NOMO-1 treated with DMSO at 0.1 percent for 48 hours (cell line): ENCODE data around the gene PIP5K1B.

ENCODE experiments used
- DNase-seq: peaks from one replicate; lab custom pipeline; 2025; ENCODE audit not compliant: unreplicated experiment; lab: John Stamatoyannopoulos, UW

The PIP5K1B gene

GRCh38 chr9:68947842-68948569 is 243.0 kb downstream of the PIP5K1B start:
- no peak for DNase-seq

DNA sequence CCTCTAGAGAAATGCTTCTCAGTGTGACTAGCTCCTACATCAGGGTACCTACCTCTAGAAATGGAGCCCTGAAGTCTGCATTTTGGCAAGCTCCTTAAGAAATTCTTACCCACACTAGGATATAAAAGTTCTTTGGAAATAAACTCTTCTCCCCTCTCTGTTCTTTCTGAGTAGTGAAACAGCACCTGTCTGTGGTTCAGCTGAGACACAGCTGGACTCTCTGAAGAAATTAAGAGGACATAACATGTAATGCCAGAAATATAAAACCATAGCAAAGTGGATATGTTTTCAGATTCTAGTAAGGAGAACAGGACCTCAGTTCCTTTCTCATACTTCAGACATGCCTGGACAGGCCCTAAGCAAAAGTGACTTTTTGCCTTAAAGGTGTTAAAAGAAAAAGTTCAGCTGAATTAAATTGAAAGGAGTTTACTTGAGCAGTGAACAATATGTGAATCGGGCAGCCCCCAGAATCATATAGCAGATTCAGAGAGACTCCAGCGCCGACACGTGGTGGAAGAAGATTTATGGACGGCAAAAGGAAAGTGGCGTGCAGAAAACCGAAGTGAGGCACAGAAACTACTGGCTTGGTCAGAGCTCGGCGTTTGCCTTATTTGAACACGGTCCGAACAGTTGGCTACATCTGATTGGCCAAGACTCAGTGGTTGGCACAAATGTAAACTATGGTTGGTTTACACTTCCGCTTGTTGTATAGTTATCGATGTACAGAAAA is 244.4 kb downstream of the PIP5K1B start:
- DNase-seq: peak; percentile 39

DNA sequence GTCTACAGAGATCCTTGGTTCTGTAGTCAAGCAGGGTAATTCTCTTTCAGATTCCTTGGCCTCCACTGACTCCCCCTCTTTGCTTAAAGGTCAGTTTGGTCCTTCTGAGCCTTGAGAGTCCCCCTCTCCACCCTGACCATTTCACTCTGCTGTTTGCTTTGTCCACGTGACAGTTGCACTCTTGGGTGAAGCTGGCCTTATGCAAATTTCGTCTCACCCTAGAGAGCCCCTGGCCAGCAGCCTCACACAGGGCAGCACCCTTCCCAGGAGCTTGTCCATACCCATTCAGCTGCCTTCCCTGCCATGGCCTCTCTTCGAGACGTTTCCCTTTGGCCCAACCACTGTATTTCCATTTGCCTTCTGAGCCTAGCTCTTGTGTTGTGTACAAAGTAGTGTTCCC is 245.1 kb downstream of the PIP5K1B start:
- DNase-seq: no peak

- no peak for DNase-seq
Observed at GRCh38 chr9:68950689-68951088, 245.6 kb downstream of the PIP5K1B start.

GRCh38 chr9:68951879-68952659 is 247.0 kb downstream of the PIP5K1B start:
- DNase-seq: peak; percentile 64

DNA sequence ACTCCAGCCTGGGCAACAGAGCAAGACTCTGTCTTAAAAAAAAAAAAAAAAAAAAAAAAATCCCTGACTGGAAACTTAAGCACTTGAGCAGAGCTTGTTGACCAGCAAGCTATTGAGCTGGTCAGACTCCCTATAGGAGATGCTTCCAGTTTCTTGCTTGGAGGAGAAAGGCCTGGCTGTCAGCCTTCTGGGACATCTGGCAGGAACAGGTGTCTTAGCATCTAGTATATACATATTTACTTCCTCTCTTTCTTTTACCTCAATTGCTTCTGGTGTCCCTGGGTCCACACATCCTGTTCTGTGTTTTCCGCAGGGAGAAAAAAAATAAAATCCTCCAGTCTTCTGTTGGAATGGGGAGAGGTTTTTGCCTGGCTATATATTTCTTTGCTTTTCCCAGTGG is 248.7 kb downstream of the PIP5K1B start:
- DNase-seq: no peak

DNA sequence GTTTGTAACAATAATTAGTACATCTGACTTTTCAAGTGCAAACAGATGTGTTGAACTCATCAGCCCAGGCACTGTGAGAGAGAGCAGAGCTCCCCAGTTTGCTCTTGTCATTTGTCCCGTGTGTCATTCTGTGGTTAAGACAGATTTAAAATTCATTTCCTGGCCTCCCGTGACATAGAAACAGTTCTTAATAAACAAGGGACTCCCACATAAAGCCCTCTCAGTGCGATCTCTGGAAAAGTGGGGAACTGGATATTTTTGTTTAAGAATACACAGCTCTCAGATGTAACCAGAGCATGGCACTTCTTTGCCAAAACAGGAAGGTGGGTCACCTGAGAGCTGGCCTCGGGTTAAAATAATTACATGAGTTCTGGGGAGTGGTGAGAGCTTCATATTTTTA is 250.3 kb downstream of the PIP5K1B start:
- peak; percentile 2 for DNase-seq

- DNase-seq: no peak
Observed at GRCh38 chr9:68957479-68957878, 252.4 kb downstream of the PIP5K1B start.

DNA sequence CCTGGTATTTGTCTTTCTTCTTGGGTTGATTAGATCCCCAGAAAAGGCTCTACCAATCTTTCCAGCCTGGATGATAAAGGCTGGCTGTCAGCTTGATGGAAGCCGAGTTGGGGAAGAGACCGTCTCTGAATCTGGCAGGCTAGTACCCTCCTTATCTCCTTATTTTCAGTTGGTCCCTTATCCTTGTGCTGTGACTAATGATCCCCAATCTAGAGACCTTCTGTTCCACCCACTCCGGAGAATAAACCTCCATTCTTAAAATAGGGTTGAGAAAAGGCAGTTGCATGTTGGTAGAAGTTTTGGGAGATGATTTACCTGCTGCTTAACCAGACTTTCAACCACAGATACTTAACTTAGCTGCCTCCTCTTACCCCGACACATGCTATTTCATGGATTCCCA is 256.5 kb downstream of the PIP5K1B start:
- DNase-seq: no peak

DNA sequence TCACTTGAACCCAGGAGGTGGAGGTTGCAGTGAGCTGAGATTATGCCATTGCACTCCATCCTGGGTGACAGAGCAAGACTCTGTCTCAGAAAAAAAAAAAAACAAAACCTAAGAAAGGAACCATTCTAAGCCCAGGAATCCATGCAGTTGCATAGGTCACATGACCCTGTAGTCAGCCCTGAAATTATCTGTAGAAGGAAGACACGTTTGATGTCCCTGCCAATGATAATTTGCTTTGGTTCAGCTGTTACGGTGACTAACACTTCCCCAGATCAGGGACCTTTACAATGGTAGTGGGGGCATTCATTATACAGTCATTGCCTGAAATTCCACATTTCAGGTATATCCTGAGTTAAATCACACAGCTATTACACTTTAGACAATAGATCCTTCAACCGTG is 258.4 kb downstream of the PIP5K1B start:
- DNase-seq: no peak

DNA sequence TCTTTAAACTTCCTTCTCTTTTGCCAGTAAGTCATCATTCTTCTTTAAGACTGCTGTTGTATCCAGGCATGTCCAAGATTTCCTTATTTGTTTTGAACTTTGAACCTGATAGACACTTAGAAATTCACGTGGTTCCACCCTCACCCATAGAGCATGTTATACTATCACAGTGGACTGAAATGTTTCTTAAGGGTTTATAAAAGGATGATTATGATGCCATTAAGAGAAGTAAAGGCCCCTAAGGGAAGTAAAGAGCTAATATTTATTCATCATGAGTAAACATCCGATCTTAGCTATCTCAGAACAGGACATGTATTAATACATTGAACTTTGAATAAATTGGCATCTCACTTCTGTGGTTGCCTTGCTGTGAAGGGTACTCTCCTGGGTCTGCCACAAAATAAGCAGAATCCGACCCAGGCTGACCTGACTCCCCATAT is 259.1 kb downstream of the PIP5K1B start:
- no peak for DNase-seq

DNA sequence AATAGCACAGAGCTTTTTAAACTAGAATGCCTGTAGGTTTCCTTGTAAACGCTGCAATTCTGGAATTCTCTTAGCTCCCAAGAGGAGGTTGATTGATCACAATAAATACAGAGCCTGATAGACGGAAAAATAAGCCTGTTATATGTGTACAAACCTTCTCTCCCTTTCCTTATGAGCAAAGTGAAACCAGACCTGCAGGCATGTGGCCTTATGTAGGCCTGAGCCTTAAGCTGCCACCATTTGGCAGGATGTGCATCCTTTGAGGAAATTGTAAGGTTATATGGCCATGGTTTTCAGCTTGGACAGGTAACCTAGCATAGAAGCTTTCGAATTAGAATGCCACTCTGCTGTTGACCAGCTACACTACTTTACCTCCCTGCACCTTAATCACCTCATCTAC is 259.7 kb downstream of the PIP5K1B start:
- no peak for DNase-seq

- no peak for DNase-seq
Observed at GRCh38 chr9:68966496-68966944, 261.5 kb downstream of the PIP5K1B start.

GRCh38 chr9:68967800-68968199 is 262.8 kb downstream of the PIP5K1B start:
- no peak for DNase-seq

DNA sequence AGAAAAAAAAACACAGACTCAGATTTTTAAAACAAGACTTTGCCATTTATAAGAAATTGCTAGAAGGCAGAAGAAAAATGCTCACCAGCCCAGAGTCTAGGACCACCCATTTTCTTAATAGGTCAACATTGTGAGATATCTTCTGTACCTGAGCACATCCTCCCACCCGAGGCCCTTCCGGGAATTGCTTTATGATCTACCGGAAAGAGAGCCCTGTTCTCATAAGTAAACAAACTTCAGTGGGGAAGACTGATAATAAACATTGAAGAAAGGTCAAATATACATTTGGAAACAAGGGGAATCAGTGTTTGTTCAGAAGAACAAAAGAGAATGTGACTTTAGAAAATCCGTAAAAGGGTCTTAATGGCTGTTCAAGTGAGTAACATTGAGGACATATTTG is 264.5 kb downstream of the PIP5K1B start:
- DNase-seq: no peak

- DNase-seq: no peak
Observed at GRCh38 chr9:68970151-68970550, 265.1 kb downstream of the PIP5K1B start.

GRCh38 chr9:68973619-68974018 is 268.6 kb downstream of the PIP5K1B start:
- DNase-seq: no peak

DNA sequence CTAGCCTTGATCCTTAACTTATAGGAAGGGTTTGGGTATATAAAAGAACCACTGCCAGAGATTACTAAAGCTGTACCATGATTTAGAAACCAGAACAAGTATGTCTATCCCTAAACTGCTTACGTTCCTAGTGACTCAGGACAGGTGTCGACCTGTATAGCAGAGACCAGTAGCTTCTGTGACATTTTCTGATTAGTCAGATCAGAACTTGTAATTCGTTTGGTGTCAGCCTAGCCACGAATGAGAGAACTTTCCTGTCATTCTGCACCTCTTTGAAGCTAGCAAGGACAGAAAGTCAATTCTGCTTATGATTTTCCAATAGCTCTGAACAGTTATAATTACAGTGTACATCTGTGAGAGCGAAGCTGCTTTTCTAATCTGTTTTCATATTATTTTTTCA is 269.4 kb downstream of the PIP5K1B start:
- DNase-seq: no peak

DNA sequence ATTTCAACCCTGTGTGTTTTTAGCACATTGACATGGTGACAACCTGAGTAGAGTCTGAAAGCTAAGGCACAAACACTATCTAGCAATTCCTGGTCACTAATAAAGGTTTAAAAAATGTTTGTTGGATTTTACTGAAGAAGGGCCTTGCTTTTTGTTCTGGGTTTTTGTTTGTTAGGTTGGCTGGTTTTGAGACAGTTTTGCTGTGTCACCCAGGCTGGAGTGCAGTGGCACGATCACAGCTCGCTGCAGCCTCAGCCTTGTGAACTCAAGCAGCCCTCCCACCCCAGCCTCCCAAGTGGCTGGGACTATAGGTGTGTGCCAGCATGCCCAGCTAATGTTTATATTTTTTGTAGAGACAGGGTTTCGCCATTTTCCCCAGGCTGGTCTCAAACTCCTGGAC is 269.9 kb downstream of the PIP5K1B start:
- DNase-seq: no peak

DNA sequence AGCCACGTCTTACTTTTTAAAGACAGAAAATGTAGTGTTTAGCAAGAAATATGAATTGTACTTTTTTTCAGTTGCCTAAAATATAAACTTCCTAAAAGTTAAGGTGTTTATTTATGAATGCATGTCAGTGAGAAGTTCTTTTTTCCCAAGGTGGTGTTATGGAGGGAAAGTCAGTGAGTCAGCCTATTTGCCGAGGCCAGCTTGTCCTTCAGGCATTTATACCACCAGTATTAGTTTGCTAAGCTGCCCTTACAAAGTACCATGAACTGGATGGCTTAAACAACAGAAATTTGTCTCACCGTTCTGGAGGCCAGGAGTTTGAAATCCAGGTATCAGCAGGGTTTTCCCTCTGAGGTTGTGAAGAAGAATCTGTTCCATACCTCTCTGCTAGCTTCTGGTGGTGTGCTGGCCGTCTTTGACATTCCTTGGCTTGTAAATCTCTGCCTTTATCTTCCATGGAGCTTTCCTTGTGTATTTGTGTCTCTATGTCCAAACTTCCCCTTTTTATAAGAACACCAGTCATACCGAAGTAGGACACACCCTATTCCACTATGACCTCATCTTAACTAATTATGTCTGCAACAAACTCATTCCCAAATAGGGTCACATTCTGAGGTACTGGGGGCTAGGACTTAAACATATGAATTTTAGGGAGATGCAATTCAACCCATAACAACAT is 270.5 kb downstream of the PIP5K1B start:
- peak; percentile 65 for DNase-seq

- DNase-seq: peak; percentile 86
Observed at GRCh38 chr9:68978066-68978465, 273.0 kb downstream of the PIP5K1B start.
